Measurements from ENCODE around the gene TMEM123.

GRCh38 chr11:102436561-102436960, 16.0 kb downstream of the TMEM123 start:
- TF ChIP-seq YY1 (IDR thresholded peaks at IDR 0.05; ENCODE audit: insufficient read depth, insufficient read length) (no peak), SUZ12 (IDR thresholded peaks at IDR 0.05; ENCODE audit: extremely low read depth, insufficient read depth, insufficient read length) (no peak)

All from NT2/D1 (cell line).